LNCaP clone FGC (cell line): ENCODE results near the gene ENTPD7.

Source experiments
- DNase-seq: peaks from one replicate; pipeline ENCODE4 v3.0.0-alpha.2; 2011; ENCODE audit warnings: low read depth
- H3K4me3 ChIP-seq: 2 replicates; pipeline ENCODE4 v1.5.1; 2011; ENCODE audit warnings: mild to moderate bottlenecking, low read depth, low read length, control low read depth
- CTCF ChIP-seq: IDR thresholded peaks from 2 replicates; pipeline ENCODE4 v1.5.1; 2012; ENCODE audit warnings: mild to moderate bottlenecking; ENCODE audit not compliant: control insufficient read depth, insufficient read depth; ENCODE audit errors: extremely low read depth

Gene ENTPD7

GRCh38 chr10:99682752-99683151 is 23.4 kb downstream of the ENTPD7 start:
- TF ChIP-seq CTCF = no peak

GRCh38 chr10:99685597-99685967 is 26.3 kb downstream of the ENTPD7 start:
- H3K4me3 ChIP-seq = no peak overlapping the region
- no peak for DNase-seq
- no peak for TF ChIP-seq CTCF

More at GRCh38 chr10:99682752-99683151, 23.4 kb downstream of the ENTPD7 start:
- peak; percentile 52 for DNase-seq
- H3K4me3 ChIP-seq = no peak overlapping the region

- H3K4me3 ChIP-seq = no peak overlapping the region
- TF ChIP-seq CTCF = no peak
- no peak for DNase-seq
Measured at GRCh38 chr10:99689461-99689860, 30.2 kb downstream of the ENTPD7 start.

GRCh38 chr10:99693933-99694583 is 34.7 kb downstream of the ENTPD7 start:
- TF ChIP-seq CTCF = no peak
- DNase-seq = no peak
- no peak overlapping the region for H3K4me3 ChIP-seq

GRCh38 chr10:99695761-99696160 is 36.5 kb downstream of the ENTPD7 start:
- no peak for TF ChIP-seq CTCF
- DNase-seq = no peak
- H3K4me3 ChIP-seq = no peak overlapping the region

GRCh38 chr10:99698504-99699080 is 39.3 kb downstream of the ENTPD7 start:
- no peak for TF ChIP-seq CTCF
- H3K4me3 ChIP-seq = no peak overlapping the region
- no peak for DNase-seq

- DNase-seq = no peak
- no peak for TF ChIP-seq CTCF
- H3K4me3 ChIP-seq = no peak overlapping the region
Measured at GRCh38 chr10:99700649-99701048, 41.3 kb downstream of the ENTPD7 start.
